Mesodermal cell (in vitro differentiated cells): ENCODE results near the gene FRMD7.

Experiments
- H3K27ac ChIP-seq: 2 replicates; pipeline ENCODE4 v1.7.0; 2013; ENCODE audit warnings: mild to moderate bottlenecking, low read depth, low read length, moderate library complexity; ENCODE audit not compliant: severe bottlenecking
- H3K36me3 ChIP-seq: 2 replicates; pipeline ENCODE4 v1.7.1; 2013; ENCODE audit warnings: mild to moderate bottlenecking, low read length, moderate library complexity; ENCODE audit not compliant: control insufficient read depth, insufficient read depth
- H3K4me1 ChIP-seq: one replicate; pipeline ENCODE4 v1.7.1; 2013; ENCODE audit warnings: mild to moderate bottlenecking, low read length; ENCODE audit not compliant: insufficient read depth, control insufficient read depth, poor library complexity, severe bottlenecking
- H3K4me3 ChIP-seq: 2 replicates; pipeline ENCODE4 v1.7.0; 2013; ENCODE audit warnings: low read length, control low read depth, mild to moderate bottlenecking; ENCODE audit not compliant: insufficient read depth, poor library complexity, severe bottlenecking; ENCODE audit errors: extremely low read depth
- H3K9me3 ChIP-seq: 2 replicates; pipeline ENCODE4 v1.7.1; 2013; ENCODE audit warnings: mild to moderate bottlenecking, low read length, moderate library complexity; ENCODE audit not compliant: control insufficient read depth
- WGBS, 2 experiments: methylation state at CpG; one replicate each; pipeline ENCODE4 v1.1.5; 2013; ENCODE audit warnings: missing lambda C conversion rate in 2 of 2; ENCODE audit not compliant: insufficient coverage in 2 of 2; 5-methylcytosine and 5-hydroxymethylcytosine counted together

The FRMD7 gene

DNA sequence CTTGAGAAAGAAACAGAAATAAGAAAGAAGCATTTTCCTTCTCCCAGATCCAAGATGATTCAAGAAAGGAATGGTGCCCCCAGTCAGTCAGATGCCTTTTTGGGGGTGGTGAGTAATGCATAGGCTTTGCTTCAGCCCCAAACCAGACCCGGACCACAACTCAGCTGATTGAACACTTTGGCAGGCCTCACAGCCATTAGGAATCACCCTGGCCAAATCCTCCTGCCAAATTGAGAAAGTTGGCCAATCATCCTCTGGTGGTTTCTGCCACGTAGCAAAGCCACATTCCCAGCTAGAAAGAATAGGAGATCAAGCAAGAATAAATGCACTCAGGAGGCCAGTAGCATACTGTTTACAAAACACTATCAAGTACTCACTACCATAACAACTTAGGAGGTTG, 33.7 kb downstream of the FRMD7 start:
- no peak overlapping the region for H3K4me3 ChIP-seq
- H3K9me3 ChIP-seq = no peaks in the 10 kb centered on the region
- H3K27ac ChIP-seq = no peak overlapping the region
- H3K4me1 ChIP-seq = no peaks in the 10 kb centered on the region
- 90% methylated on average over 2 of the region's 2 CpGs; no CpG with 5 or more reads in 1 of the 2 experiments for WGBS, 2 experiments
- H3K36me3 ChIP-seq = no peaks in the 10 kb centered on the region

DNA sequence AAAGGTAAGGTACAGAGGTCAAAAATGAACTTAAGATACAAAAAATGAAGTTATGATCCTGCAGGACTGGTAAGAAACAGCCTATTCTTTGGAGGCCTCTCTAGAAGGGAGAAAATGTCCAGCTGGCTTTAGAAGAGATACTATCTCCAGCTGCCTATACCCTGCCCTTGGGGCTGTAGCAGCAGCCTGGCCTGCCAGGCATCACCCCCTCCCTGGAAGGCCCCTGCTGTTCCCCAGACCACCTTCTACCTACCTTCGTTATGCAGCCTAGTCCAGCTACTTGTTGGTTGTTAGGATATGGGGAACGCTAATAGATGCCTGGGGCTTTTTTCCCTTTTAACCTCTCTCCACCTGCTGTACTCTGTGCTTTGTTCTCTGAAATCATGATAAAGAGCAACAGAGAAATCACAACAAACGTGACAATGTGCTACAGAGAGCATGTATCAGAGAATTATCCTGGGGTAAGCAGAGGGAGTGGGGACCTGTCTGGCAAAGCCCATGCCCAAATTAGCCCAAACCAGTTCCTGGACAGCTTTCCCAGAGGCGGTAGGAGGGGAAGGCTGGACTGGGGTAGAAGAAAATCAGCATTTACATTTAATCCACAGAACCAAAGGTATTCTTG, 34.5 kb downstream of the FRMD7 start:
- H3K36me3 ChIP-seq = no peaks in the 10 kb centered on the region
- H3K4me3 ChIP-seq = no peak overlapping the region
- WGBS, 2 experiments = no CpG with 5 or more reads among the region's 4 CpGs
- H3K9me3 ChIP-seq = no peaks in the 10 kb centered on the region
- H3K4me1 ChIP-seq = no peaks in the 10 kb centered on the region
- H3K27ac ChIP-seq = no peak overlapping the region

DNA sequence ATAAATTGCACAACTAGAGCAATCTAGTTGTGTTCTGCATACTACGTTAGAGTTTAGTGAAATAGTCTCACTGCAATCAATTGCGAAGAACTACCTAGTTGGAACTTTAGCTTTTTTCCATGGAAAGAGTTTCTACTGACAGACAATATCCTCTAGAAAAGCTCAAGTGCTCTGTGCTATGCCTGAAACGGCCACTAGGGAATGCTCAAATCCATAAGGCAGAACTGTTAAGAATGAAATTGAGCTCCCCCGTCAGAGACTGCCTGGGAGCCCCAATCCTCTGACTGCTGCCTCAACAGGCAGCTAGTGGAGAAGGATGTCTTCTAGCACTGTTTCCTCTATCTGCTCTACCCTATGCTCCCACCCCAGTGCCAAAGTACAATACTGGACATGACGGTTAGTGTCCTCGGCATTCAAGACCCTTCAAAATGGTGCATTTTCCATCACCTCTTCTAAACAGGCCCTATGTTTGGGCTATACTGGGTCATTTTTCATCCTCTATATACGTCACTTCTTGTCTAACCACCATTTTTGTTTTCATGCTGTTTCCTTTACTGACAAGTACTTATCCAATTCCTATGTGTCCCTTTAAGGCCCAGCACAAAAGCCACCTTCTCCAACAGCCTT, 35.3 kb downstream of the FRMD7 start:
- no peaks in the 10 kb centered on the region for H3K36me3 ChIP-seq
- H3K9me3 ChIP-seq = no peaks in the 10 kb centered on the region
- H3K4me3 ChIP-seq = no peak overlapping the region
- WGBS, 2 experiments = 95 to 96% methylated on average over 3 of the region's 7 CpGs
- no peaks in the 10 kb centered on the region for H3K4me1 ChIP-seq
- no peak overlapping the region for H3K27ac ChIP-seq

DNA sequence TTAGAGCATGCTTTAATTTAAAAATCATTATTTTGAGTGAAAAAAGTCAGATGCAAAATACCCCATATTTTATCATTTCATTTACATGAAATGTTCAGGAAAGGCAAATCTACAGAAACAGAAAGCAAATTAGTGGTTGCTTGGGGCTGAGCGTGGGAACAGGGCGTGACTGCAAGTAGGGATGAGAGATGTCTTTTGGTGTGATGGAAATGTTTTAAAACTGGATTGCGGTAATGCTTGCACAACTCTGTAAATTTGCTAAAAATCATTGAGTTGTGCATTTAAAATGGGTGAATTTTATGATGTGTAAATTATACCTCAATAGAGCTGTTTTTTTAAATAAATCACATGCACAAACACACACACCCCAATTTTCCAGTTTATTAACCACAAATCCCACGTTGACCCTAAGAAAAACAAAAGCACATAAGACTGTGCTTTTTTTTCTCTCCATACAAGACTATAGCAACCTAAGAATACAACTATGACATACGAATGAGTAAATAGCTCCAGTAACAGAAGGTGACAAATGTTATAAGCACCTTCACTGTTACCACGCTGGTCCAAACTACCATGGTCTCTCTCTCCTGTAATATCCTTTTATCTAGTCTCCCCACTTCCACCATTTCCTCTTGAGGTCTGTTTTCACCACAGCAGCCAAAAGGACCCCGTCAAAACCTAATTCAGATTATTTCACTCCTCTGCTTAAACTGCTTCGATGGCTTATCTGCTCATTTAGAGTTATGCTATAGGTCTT, 37.2 kb downstream of the FRMD7 start:
- H3K27ac ChIP-seq = no peak overlapping the region
- 100% methylated on average over 1 to 3 of the region's 8 CpGs for WGBS, 2 experiments
- no peak overlapping the region for H3K4me3 ChIP-seq
- no peaks in the 10 kb centered on the region for H3K4me1 ChIP-seq
- no peaks in the 10 kb centered on the region for H3K9me3 ChIP-seq
- H3K36me3 ChIP-seq = no peaks in the 10 kb centered on the region

DNA sequence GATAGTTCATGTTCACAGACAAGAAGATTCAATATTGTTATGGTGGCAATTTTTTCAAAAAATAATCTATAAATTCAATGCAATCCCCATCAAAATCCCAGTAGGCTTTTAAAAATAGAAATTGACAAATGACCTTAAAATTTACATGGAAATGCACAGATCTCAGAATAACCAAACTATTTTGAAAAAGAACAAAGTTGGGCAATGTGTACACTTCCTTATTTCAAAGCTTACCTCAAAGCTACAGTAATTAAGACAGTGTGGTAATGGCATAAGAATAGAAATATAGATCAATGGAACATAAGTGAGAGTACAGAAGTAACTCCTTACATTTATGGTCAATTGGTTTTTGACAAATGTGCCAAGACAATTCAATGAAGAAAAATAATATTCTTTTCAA, 39.0 kb downstream of the FRMD7 start:
- H3K4me1 ChIP-seq = no peaks in the 10 kb centered on the region
- H3K36me3 ChIP-seq = no peaks in the 10 kb centered on the region
- H3K4me3 ChIP-seq = no peak overlapping the region
- no peaks in the 10 kb centered on the region for H3K9me3 ChIP-seq
- H3K27ac ChIP-seq = no peak overlapping the region

DNA sequence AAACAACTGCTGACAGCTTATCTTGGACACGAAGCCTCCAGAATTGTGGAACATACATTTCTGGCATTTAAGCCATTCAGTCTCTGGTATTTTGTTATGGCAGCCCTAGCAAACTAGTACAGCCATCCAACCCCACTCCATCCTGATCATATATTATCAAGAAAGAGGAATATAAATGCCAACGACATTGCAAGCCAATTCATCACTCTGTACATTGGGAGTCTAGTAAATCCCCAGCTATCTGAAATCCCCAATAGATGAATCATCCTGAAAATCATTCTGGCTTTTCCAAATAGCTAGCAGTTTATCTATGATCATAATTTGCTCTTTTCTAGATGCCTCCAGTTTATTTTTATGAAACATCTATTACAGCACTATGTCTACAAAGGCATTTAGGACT, 41.1 kb downstream of the FRMD7 start:
- Histone ChIP-seq H3K27ac (no peak overlapping the region), H3K4me1 (no peaks in the 10 kb centered on the region), H3K36me3 (no peaks in the 10 kb centered on the region), H3K9me3 (no peaks in the 10 kb centered on the region), H3K4me3 (no peak overlapping the region)
- no CpG with 5 or more reads among the region's 2 CpGs for WGBS, 2 experiments

DNA sequence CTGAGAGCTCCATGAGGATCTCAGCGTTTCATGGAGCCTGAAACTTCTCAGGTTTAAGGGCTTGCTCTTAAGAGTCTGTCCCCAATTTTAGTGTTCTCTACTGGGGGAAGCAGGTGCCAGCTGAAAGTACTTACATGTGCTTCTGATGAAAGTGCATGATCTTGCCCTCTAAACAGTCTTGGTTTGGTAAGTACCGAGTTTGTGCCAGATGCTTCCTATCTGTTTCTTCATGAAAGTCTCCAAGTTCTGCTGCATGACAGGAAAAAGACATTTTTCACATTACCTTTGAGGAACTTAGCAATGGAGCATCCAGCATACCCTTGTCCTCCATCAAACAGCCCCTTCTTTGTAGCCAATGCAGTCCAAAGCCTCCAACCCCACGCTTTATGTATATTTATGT, 42.0 kb downstream of the FRMD7 start:
- 89% methylated on average over 1 of the region's 3 CpGs; no CpG with 5 or more reads in 1 of the 2 experiments for whole genome bisulfite sequencing, 2 experiments
- Histone ChIP-seq H3K36me3 (no peaks in the 10 kb centered on the region), H3K4me1 (no peaks in the 10 kb centered on the region), H3K9me3 (no peaks in the 10 kb centered on the region), H3K27ac (no peak overlapping the region), H3K4me3 (no peak overlapping the region)

DNA sequence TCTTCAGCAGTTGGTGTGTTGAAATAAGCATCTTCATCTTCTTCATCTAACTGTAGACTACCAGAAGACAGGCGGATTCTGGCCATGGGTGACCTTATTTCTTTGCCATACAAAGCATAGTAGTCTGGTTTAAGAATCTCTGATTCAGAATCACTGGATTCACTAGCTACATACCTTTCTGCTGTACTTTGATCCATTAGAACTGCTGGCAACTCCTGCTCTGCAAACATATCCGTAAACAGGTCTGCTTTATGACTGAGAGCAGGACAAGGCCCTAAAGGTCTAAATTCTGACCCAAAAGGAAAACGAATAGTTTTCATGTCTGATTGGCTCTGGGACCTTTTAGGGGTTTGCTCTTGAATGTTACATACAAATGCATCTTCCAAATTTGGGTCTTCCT, 49.9 kb downstream of the FRMD7 start:
- Histone ChIP-seq H3K4me3 (no peak overlapping the region), H3K4me1 (no peaks in the 10 kb centered on the region), H3K9me3 (no peaks in the 10 kb centered on the region), H3K27ac (no peak overlapping the region), H3K36me3 (peaks cover 6% of the 10 kb centered on the region)
- 100% methylated on average over 2 of the region's 3 CpGs; no CpG with 5 or more reads in 1 of the 2 experiments for WGBS, 2 experiments

DNA sequence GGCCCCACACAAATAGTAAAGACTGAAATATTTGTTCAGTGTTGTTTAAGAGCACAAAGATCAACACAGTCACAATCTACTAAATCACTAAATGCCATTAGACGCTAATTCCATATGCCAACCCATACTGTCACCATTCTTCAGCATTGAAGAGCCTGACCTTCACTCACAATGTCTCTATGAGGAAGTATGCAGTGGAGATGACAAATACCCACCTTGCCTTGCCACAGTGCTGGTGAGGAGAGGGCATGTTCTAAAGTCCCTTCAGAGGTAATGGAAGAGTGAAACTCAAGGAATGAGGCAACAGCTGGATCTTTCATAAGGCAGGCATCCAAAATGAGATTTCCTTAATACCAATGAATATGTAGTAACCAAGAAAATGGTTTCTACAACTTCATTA, 50.4 kb downstream of the FRMD7 start:
- WGBS, 2 experiments = no CpG with 5 or more reads among the region's 1 CpG
- H3K36me3 ChIP-seq = peaks cover 9% of the 10 kb centered on the region
- H3K27ac ChIP-seq = no peak overlapping the region
- H3K4me1 ChIP-seq = no peaks in the 10 kb centered on the region
- H3K4me3 ChIP-seq = no peak overlapping the region
- no peaks in the 10 kb centered on the region for H3K9me3 ChIP-seq

DNA sequence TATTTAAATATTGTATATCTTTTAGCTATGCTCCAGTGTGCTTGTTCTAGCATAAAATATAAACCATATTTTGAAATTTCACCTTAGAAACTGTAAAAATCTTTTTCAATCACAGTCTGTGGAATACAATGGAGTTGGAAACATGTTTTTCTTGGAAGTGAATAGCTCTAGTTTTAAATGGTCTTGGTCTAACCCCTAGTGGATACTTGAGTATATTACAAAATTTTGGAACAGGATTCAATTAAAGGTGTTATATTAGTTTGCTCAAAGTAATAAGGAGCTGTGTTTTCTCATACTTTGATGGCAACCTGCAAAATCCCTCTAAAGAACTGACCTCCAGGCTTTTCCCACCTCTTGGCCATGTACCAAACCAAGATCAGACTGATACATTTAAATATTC, 56.6 kb downstream of the FRMD7 start:
- Histone ChIP-seq H3K4me3 (no peak overlapping the region), H3K27ac (no peak overlapping the region), H3K36me3 (peaks cover 25% of the 10 kb centered on the region), H3K9me3 (no peaks in the 10 kb centered on the region), H3K4me1 (no peaks in the 10 kb centered on the region)

DNA sequence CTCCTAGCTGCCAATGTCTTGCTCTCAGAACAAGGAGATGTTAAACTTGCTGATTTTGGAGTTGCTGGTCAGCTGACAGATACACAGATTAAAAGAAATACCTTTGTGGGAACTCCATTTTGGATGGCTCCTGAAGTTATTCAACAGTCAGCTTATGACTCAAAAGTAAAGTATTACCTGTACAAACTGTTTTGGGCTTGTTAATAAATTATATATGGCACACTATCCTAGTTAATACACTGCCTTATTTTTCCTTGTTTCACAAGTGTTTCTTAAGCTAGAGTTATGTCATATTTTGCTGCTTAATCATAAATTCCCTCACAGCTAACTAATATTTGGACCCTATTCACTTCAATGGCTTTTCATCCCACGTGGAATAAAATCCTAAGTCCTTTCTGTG, 59.4 kb downstream of the FRMD7 start:
- H3K27ac ChIP-seq = no peak overlapping the region
- no peaks in the 10 kb centered on the region for H3K4me1 ChIP-seq
- H3K9me3 ChIP-seq = no peaks in the 10 kb centered on the region
- WGBS, 2 experiments = 82 to 100% methylated on average over 1 of the region's 1 CpG
- H3K36me3 ChIP-seq = peaks cover 22% of the 10 kb centered on the region
- no peak overlapping the region for H3K4me3 ChIP-seq
